PC-9 (cell line): ENCODE measurements around the gene ADGB. TPM values are rescaled to one million over a fixed set of nuclear protein-coding genes. Genes with fewer than 3 reads are reported as not detected.

Source experiments
- BruUV-seq: library from RNA; stranded (reverse); fragments of 400-500 nt; replicated peaks from 2 replicates; lab custom pipeline; 2021; lab: Mats Ljungman, UMichigan
- CTCF ChIA-PET: fragments of 300-600 bp; sonication (Branson Sonifier 250); formaldehyde crosslinking; loops from one replicate; lab custom pipeline; 2022; ENCODE audit warnings: antibody characterized with exemption; lab: Charles Lee
- POLR2A ChIA-PET: fragments of 300-600 bp; sonication (Branson Sonifier 250); formaldehyde crosslinking; loops from one replicate; lab custom pipeline; 2022; ENCODE audit warnings: antibody characterized with exemption; ENCODE audit not compliant: unreplicated experiment; lab: Charles Lee
- DNase-seq, 2 experiments: peaks; one replicate each; pipeline versions ENCODE4 v3.0.0 to v3.0.0-alpha.2; 2015 to 2022; ENCODE audit warnings: mixed read lengths in 1 of 2
- H2AFZ ChIP-seq: fragments of 200-600 bp; sonication (generic); 2 replicates; pipeline ENCODE4 v1.8.1; 2017; ENCODE audit warnings: antibody characterized with exemption
- H3F3A ChIP-seq: fragments of 200-600 bp; sonication (generic); 2 replicates; pipeline ENCODE4 v1.8.1; 2017; ENCODE audit warnings: antibody characterized with exemption, mild to moderate bottlenecking, low read depth; ENCODE audit not compliant: insufficient read depth
- H3K27ac ChIP-seq: fragments of 200-600 bp; sonication (generic); 2 replicates; pipeline ENCODE4 v1.6.1; 2016; ENCODE audit warnings: mixed run types
- H3K27me3 ChIP-seq: fragments of 200-600 bp; sonication (generic); 2 replicates; pipeline ENCODE4 v1.6.1; 2016; ENCODE audit warnings: low read depth, mixed run types; ENCODE audit not compliant: insufficient read depth
- H3K36me3 ChIP-seq: fragments of 200-600 bp; sonication (generic); 2 replicates; pipeline ENCODE4 v1.6.1; 2016; ENCODE audit warnings: low read depth, mixed run types
- H3K4me1 ChIP-seq: fragments of 200-600 bp; sonication (generic); replicated peaks from 2 replicates; pipeline ENCODE4 v1.6.1; 2016; ENCODE audit warnings: mixed run types; ENCODE audit not compliant: insufficient read depth
- H3K4me2 ChIP-seq: fragments of 200-600 bp; sonication (generic); 2 replicates; pipeline ENCODE4 v1.6.1; 2017; ENCODE audit warnings: mixed run types
- H3K4me3 ChIP-seq: fragments of 200-600 bp; sonication (generic); 2 replicates; pipeline ENCODE4 v1.6.1; 2016; ENCODE audit warnings: mixed run types
- H3K79me2 ChIP-seq: fragments of 200-600 bp; sonication (generic); 2 replicates; pipeline ENCODE4 v1.6.1; 2017; ENCODE audit warnings: low read depth, mixed run types
- H3K9me2 ChIP-seq: fragments of 200-600 bp; sonication (generic); 2 replicates; pipeline ENCODE4 v1.8.1; 2017; ENCODE audit warnings: mild to moderate bottlenecking; ENCODE audit not compliant: insufficient read depth
- H3K9me3 ChIP-seq: fragments of 200-600 bp; sonication (generic); 2 replicates; pipeline ENCODE4 v1.8.1; 2016; ENCODE audit warnings: low read depth; ENCODE audit not compliant: insufficient read depth
- H4K20me1 ChIP-seq: fragments of 200-600 bp; sonication (generic); 2 replicates; pipeline ENCODE4 v1.8.1; 2017; ENCODE audit not compliant: insufficient read depth
- EZH2 ChIP-seq: fragments of 200-600 bp; sonication (generic); IDR thresholded peaks from 2 replicates; pipeline ENCODE4 v1.8.0; 2017; ENCODE audit warnings: antibody characterized with exemption, low read depth
- intact Hi-C: fragments of 100-400 bp; cut with micrococcal nuclease; formaldehyde crosslinking; loops from one replicate; pipeline ENCODE4 v1.10.0; 2022; ENCODE audit not compliant: unreplicated experiment
- total RNA-seq: library from RNA; stranded (reverse); gene quantifications from 2 replicates; pipeline ENCODE4 v1.2.3, GENCODE V29; 2021
- TF ChIP-seq, protein P1 (sequence below): fragments of 200-600 bp; sonication (generic); conservative IDR thresholded peaks from 2 replicates; pipeline ENCODE4 v1.6.1; 2017; ENCODE audit warnings: mixed run types, antibody characterized with exemption, mild to moderate bottlenecking, moderate library complexity

Gene ADGB
- total RNA-seq, 1 experiment from 2014 or later: not detected

DNA sequence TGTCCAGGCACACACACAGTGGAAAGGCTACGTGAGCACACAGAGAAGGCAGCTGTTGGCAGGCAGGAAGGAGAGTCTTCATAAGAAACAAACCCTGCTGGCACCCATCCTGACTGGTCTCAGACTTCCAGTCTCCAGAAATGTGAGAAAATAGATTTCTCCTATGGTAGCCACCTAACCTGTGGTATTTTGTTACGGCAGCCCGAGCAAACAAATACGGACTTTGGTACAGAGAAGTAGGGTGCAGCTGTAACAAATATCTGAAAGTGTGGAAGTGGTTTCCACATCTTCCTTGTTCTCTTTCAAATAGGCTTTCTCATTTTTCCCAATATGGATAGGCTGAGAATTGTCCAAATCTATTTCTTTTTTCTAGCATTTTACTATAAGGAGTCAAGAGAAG is 94.6 kb downstream of the ADGB start:
- no peak overlapping the region for H3K4me2 ChIP-seq
- DNase-seq: no peak
- no peak overlapping the region for H3K4me3 ChIP-seq
- no peaks in the 10 kb centered on the region for H3K36me3 ChIP-seq
- no peaks in the 10 kb centered on the region for H3F3A ChIP-seq
- POLR2A ChIA-PET: no interaction called here
- TF ChIP-seq, protein P1, sequence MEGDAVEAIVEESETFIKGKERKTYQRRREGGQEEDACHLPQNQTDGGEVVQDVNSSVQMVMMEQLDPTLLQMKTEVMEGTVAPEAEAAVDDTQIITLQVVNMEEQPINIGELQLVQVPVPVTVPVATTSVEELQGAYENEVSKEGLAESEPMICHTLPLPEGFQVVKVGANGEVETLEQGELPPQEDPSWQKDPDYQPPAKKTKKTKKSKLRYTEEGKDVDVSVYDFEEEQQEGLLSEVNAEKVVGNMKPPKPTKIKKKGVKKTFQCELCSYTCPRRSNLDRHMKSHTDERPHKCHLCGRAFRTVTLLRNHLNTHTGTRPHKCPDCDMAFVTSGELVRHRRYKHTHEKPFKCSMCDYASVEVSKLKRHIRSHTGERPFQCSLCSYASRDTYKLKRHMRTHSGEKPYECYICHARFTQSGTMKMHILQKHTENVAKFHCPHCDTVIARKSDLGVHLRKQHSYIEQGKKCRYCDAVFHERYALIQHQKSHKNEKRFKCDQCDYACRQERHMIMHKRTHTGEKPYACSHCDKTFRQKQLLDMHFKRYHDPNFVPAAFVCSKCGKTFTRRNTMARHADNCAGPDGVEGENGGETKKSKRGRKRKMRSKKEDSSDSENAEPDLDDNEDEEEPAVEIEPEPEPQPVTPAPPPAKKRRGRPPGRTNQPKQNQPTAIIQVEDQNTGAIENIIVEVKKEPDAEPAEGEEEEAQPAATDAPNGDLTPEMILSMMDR: no peak
- TF ChIP-seq EZH2: no peak
- H3K79me2 ChIP-seq: no peaks in the 10 kb centered on the region
- CTCF ChIA-PET: no interaction called here
- no peaks in the 10 kb centered on the region for H3K9me2 ChIP-seq
- H3K27ac ChIP-seq: no peak overlapping the region
- H3K9me3 ChIP-seq: no peaks in the 10 kb centered on the region
- H4K20me1 ChIP-seq: no peaks in the 10 kb centered on the region
- BruUV-seq: no TSS peak
- H2AFZ ChIP-seq: no peak overlapping the region
- intact Hi-C loops: no loop called here
- no peaks in the 10 kb centered on the region for H3K27me3 ChIP-seq
- no peaks in the 10 kb centered on the region for H3K4me1 ChIP-seq

DNA sequence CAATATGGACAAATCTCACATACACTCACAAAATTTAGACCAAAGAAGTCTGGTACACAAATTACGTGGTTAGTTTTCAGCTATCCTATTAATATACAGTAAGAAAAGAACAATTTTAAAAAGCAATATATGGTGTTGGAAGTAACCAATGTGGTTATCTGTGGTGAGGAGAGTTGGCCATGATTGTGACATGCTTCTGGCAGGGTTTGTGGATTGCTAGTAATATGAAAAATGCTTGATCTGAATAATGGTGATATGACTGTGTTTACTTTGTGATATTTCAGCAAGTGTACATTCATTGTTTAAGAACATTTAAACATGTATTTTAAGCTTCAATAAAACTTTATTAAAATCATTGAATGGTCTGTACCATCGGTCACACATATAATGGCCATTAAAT is 99.1 kb downstream of the ADGB start:
- H3K27ac ChIP-seq: no peak overlapping the region
- CTCF ChIA-PET: no interaction called here
- no peak overlapping the region for H3K4me3 ChIP-seq
- no TSS peak for BruUV-seq
- H3K4me1 ChIP-seq: no peaks in the 10 kb centered on the region
- intact Hi-C loops: no loop called here
- H3K9me3 ChIP-seq: no peaks in the 10 kb centered on the region
- TF ChIP-seq EZH2: no peak
- TF ChIP-seq, protein P1: no peak
- no peaks in the 10 kb centered on the region for H3K27me3 ChIP-seq
- no peaks in the 10 kb centered on the region for H3F3A ChIP-seq
- POLR2A ChIA-PET: no interaction called here
- H3K79me2 ChIP-seq: no peaks in the 10 kb centered on the region
- no peak overlapping the region for H3K4me2 ChIP-seq
- no peaks in the 10 kb centered on the region for H4K20me1 ChIP-seq
- H2AFZ ChIP-seq: no peak overlapping the region
- DNase-seq: no peak
- H3K9me2 ChIP-seq: no peaks in the 10 kb centered on the region
- no peaks in the 10 kb centered on the region for H3K36me3 ChIP-seq

DNA sequence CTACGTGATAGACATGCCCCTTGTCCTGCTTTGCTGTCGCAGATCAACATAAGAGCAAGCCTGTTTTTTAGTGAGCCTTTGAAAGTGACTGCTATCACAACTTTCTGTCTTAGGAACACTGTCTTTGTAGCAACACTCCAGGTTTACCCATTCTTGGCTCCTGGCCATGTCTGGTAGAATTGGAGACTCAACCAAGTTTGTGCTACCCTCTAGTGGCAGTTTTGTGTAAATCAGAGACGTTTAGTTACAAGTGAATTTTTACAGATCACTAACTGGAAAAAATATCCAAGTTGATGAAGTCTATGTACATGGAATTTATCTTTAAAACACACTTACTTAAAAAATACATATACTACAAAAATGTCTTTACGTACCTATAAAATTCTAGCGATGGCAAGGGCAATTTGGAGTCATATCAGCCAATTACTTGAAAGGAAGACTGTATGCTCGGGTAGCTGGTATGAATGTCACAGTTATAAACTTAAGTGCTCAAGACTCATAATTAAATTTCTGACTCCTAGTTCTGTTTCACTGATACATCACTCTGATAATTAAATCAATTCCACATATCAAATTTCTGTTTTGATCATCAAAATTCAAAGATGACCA is 101.4 kb downstream of the ADGB start:
- Histone ChIP-seq H3K4me2 (no peak overlapping the region), H3K9me2 (no peaks in the 10 kb centered on the region; the same call in 1 of the 2 replicates), H3K27ac (no peak overlapping the region), H3K9me3 (peaks cover 5% of the 10 kb centered on the region; the same call in 1 of the 2 replicates), H3K4me3 (no peak overlapping the region), H3K36me3 (no peaks in the 10 kb centered on the region), H3K79me2 (no peaks in the 10 kb centered on the region), H4K20me1 (no peaks in the 10 kb centered on the region), H3K27me3 (no peaks in the 10 kb centered on the region), H2AFZ (no peak overlapping the region), H3K4me1 (no peaks in the 10 kb centered on the region), H3F3A (no peaks in the 10 kb centered on the region)
- ChIA-PET CTCF (no interaction called here), POLR2A (no interaction called here)
- intact Hi-C loops: loop anchor here (2.0 to 10.0 kb wide), 2 partner anchors 155 to 771 kb away; partner anchors contain the start of gene RAB32
- BruUV-seq: no TSS peak
- peak; percentile 43 to 63 for DNase-seq
- TF ChIP-seq EZH2: no peak
- TF ChIP-seq, protein P1: peak; percentile 82
